GM10847 (cell line): ENCODE results near the gene PEAK3.

Experiments
- POLR2A ChIP-seq: IDR thresholded peaks from 2 replicates; pipeline ENCODE4 v1.6.1; 2011; ENCODE audit not compliant: insufficient read length; ENCODE audit errors: extremely low read depth

The PEAK3 gene

GRCh38 chr19:2282062-2282861 is at the start of gene PEAK3:
Gene PEAK3 (minus strand): TSS chr19:2282175. CDS start chr19:2280931, 1,244 bp downstream.
- no peak for TF ChIP-seq POLR2A

GRCh38 chr19:2330632-2331284 is 48.8 kb upstream of the PEAK3 start:
- TF ChIP-seq POLR2A = no peak

- TF ChIP-seq POLR2A = no peak
Observed at GRCh38 chr19:2330255-2330631, 48.3 kb upstream of the PEAK3 start.

GRCh38 chr19:2329501-2329916 is 47.5 kb upstream of the PEAK3 start:
- TF ChIP-seq POLR2A = no peak

- no peak for TF ChIP-seq POLR2A
Observed at GRCh38 chr19:2329149-2329478, 47.1 kb upstream of the PEAK3 start.

GRCh38 chr19:2328401-2329148 is 46.6 kb upstream of the PEAK3 start, which contains the start of the genes LSM7 and SPPL2B:
Gene LSM7 (minus strand): TSS chr19:2328586. CDS start chr19:2328566, 20 bp downstream.
Gene SPPL2B (plus strand): TSS chr19:2328684. CDS start chr19:2328710, 26 bp downstream.
- TF ChIP-seq POLR2A = peak; percentile 94

- no peak for TF ChIP-seq POLR2A
Observed at GRCh38 chr19:2327773-2328400, 45.9 kb upstream of the PEAK3 start.

GRCh38 chr19:2326699-2327360 is 44.9 kb upstream of the PEAK3 start:
- TF ChIP-seq POLR2A = no peak

- TF ChIP-seq POLR2A = no peak
Observed at GRCh38 chr19:2325281-2326046, 43.5 kb upstream of the PEAK3 start.

- TF ChIP-seq POLR2A = no peak
Observed at GRCh38 chr19:2324220-2324948, 42.4 kb upstream of the PEAK3 start.

- no peak for TF ChIP-seq POLR2A
Observed at GRCh38 chr19:2323707-2324106, 41.7 kb upstream of the PEAK3 start.

- no peak for TF ChIP-seq POLR2A
Observed at GRCh38 chr19:2321565-2322283, 39.7 kb upstream of the PEAK3 start.

GRCh38 chr19:2320939-2321338 is 39.0 kb upstream of the PEAK3 start:
- TF ChIP-seq POLR2A = no peak
